Measurements from ENCODE around the gene RHBDD3.
"Not testable (repeated sequence)": the region's sequence is repeated elsewhere in the genome, so short reads cannot be mapped to it uniquely, and the experiment has no call there.

The RHBDD3 gene

GRCh38 chr22:29269230-29269604, 1.4 kb upstream of the RHBDD3 start:
- no peak for FAIRE-seq

GRCh38 chr22:29268511-29269229, 889 bp upstream of the RHBDD3 start:
- no peak for FAIRE-seq

GRCh38 chr22:29267462-29267857, 321 bp downstream of the RHBDD3 start:
- FAIRE-seq = no peak

GRCh38 chr22:29266564-29267461, 968 bp downstream of the RHBDD3 start:
- FAIRE-seq = no peak

GRCh38 chr22:29265929-29266328, 1.9 kb downstream of the RHBDD3 start:
- FAIRE-seq = no peak

- FAIRE-seq = no peak
These were observed 2.5 kb downstream of the RHBDD3 start for GRCh38 chr22:29265305-29265704.

- FAIRE-seq = no peak
These were observed 3.9 kb downstream of the RHBDD3 start for GRCh38 chr22:29263791-29264276.

- no peak for FAIRE-seq
These were observed 7.0 kb downstream of the RHBDD3 start for GRCh38 chr22:29260601-29261315.

GRCh38 chr22:29260031-29260560, 7.7 kb downstream of the RHBDD3 start:
- no peak for FAIRE-seq

GRCh38 chr22:29259253-29259899, 8.4 kb downstream of the RHBDD3 start:
- FAIRE-seq = no peak

- FAIRE-seq = no peak
These were observed 9.2 kb downstream of the RHBDD3 start for GRCh38 chr22:29258407-29259252.

GRCh38 chr22:29257751-29258181, 10.0 kb downstream of the RHBDD3 start:
- FAIRE-seq = no peak

- FAIRE-seq = no peak
These were observed 11.0 kb downstream of the RHBDD3 start for GRCh38 chr22:29256606-29257325.

- no peak for FAIRE-seq
These were observed 12.6 kb downstream of the RHBDD3 start for GRCh38 chr22:29255064-29255621.

GRCh38 chr22:29254286-29254660, 13.5 kb downstream of the RHBDD3 start:
- no peak for FAIRE-seq

GRCh38 chr22:29253561-29254285, 14.1 kb downstream of the RHBDD3 start:
- FAIRE-seq = no peak

- no peak for FAIRE-seq
These were observed 15.5 kb downstream of the RHBDD3 start for GRCh38 chr22:29251981-29252911.

GRCh38 chr22:29251265-29251664, 16.5 kb downstream of the RHBDD3 start:
- no peak for FAIRE-seq

GRCh38 chr22:29247891-29248290, 19.9 kb downstream of the RHBDD3 start:
- FAIRE-seq = not testable (repeated sequence)

All from A204.1 (cell line).